ENCODE results near the gene NUMB. TPM values are rescaled to one million over a fixed set of nuclear protein-coding genes. Genes with fewer than 3 reads are reported as not detected.
"Not testable (repeated sequence)": the region's sequence is repeated elsewhere in the genome, so short reads cannot be mapped to it uniquely, and the experiment has no call there.

NUMB gene
- total RNA-seq, 2 experiments from 2014 or later, result 27.9 to 31.5 TPM

GRCh38 chr14:73386342-73386741 is 72.0 kb downstream of the NUMB start:
- POLR2A ChIA-PET, result no interaction called here
- Histone ChIP-seq H3K27ac (ENCODE audit: low read depth in 1 of 2, low read length in 2 of 2) (no peak overlapping the region), H3K36me3 (ENCODE audit: insufficient read depth, low read length) (no peaks in the 10 kb centered on the region), H3K9me3 (ENCODE audit: control insufficient read depth in 1 of 2, insufficient read depth in 1 of 2, low read length in 2 of 2) (peaks cover 11 to 16% of the 10 kb centered on the region in 2 experiments), H3K4me3 (ENCODE audit: low read length) (no peak overlapping the region), H3K4me1 (ENCODE audit: insufficient read depth, low read length) (no peaks in the 10 kb centered on the region), H3K27me3 (ENCODE audit: control insufficient read depth in 1 of 2, insufficient read depth in 2 of 2, low read length in 2 of 2) (no peaks in the 10 kb centered on the region)
- H3K9me3 Mint-ChIP-seq, result peaks cover 10% of the 10 kb centered on the region
- intact Hi-C loops (cut with DNase I, micrococcal nuclease), result no loop called here
- CTCF ChIA-PET, result no interaction called here
- H3K4me1 Mint-ChIP-seq (ENCODE audit: low read depth), result peaks cover 3% of the 10 kb centered on the region
- no peaks in the 10 kb centered on the region for H3K27me3 Mint-ChIP-seq
- no peak overlapping the region for H3K4me3 Mint-ChIP-seq
- DNase-seq, result no peak
- no peak for TF ChIP-seq CTCF (IDR thresholded peaks at IDR 0.05)
- peaks cover 39% of the 10 kb centered on the region for H3K36me3 Mint-ChIP-seq (ENCODE audit: low read depth)
- no peak for ATAC-seq (ENCODE audit: poor library complexity)
- no peak overlapping the region for H3K27ac Mint-ChIP-seq

- H3K4me1 Mint-ChIP-seq (ENCODE audit: low read depth); H3K4me3 ChIP-seq (ENCODE audit: low read length); DNase-seq; H3K27ac ChIP-seq (ENCODE audit: low read depth in 1 of 2, low read length in 2 of 2); H3K9me3 Mint-ChIP-seq; ATAC-seq (ENCODE audit: poor library complexity); H3K27me3 Mint-ChIP-seq; H3K27me3 ChIP-seq (ENCODE audit: control insufficient read depth in 1 of 2, insufficient read depth in 2 of 2, low read length in 2 of 2); intact Hi-C loops (cut with DNase I, micrococcal nuclease); H3K27ac Mint-ChIP-seq; H3K4me3 Mint-ChIP-seq; POLR2A ChIA-PET; H3K36me3 ChIP-seq (ENCODE audit: insufficient read depth, low read length); H3K4me1 ChIP-seq (ENCODE audit: insufficient read depth, low read length): not testable (repeated sequence)
- peaks cover 52% of the 10 kb centered on the region for H3K36me3 Mint-ChIP-seq (ENCODE audit: low read depth)
- CTCF ChIA-PET, result interaction anchor here (0.6 kb wide), 1 partner anchor 258 kb away, joined by 4 read pairs; no protein-coding TSS in a partner anchor
- H3K9me3 ChIP-seq (ENCODE audit: control insufficient read depth in 1 of 2, insufficient read depth in 1 of 2, low read length in 2 of 2), result peaks cover 11 to 16% of the 10 kb centered on the region in 2 experiments
Observed at GRCh38 chr14:73385021-73385420, 73.3 kb downstream of the NUMB start.

GRCh38 chr14:73383356-73383755 is 75.0 kb downstream of the NUMB start:
- Histone ChIP-seq H3K4me3 (ENCODE audit: low read length) (no peak overlapping the region), H3K27ac (ENCODE audit: low read depth in 1 of 2, low read length in 2 of 2) (no peak overlapping the region), H3K4me1 (ENCODE audit: insufficient read depth, low read length) (no peaks in the 10 kb centered on the region), H3K9me3 (ENCODE audit: control insufficient read depth in 1 of 2, insufficient read depth in 1 of 2, low read length in 2 of 2) (peaks cover 11 to 16% of the 10 kb centered on the region in 2 experiments), H3K27me3 (ENCODE audit: control insufficient read depth in 1 of 2, insufficient read depth in 2 of 2, low read length in 2 of 2) (no peaks in the 10 kb centered on the region), H3K36me3 (ENCODE audit: insufficient read depth, low read length) (no peaks in the 10 kb centered on the region)
- H3K27ac Mint-ChIP-seq, result no peak overlapping the region
- DNase-seq (no peak), ATAC-seq (ENCODE audit: poor library complexity) (no peak)
- no peaks in the 10 kb centered on the region for H3K27me3 Mint-ChIP-seq
- intact Hi-C loops (cut with DNase I, micrococcal nuclease), result no loop called here
- ChIA-PET CTCF (no interaction called here), POLR2A (no interaction called here)
- peaks cover 65% of the 10 kb centered on the region for H3K36me3 Mint-ChIP-seq (ENCODE audit: low read depth)
- peaks cover 10% of the 10 kb centered on the region for H3K9me3 Mint-ChIP-seq
- no peak overlapping the region for H3K4me3 Mint-ChIP-seq
- H3K4me1 Mint-ChIP-seq (ENCODE audit: low read depth), result peaks cover 14% of the 10 kb centered on the region
- no peak for TF ChIP-seq CTCF (IDR thresholded peaks at IDR 0.05)

- Mint-ChIP-seq H3K4me1 (ENCODE audit: low read depth) (peaks cover 15% of the 10 kb centered on the region), H3K27me3 (no peaks in the 10 kb centered on the region), H3K9me3 (peaks cover 10% of the 10 kb centered on the region), H3K27ac (no peak overlapping the region), H3K36me3 (ENCODE audit: low read depth) (peaks cover 56% of the 10 kb centered on the region), H3K4me3 (no peak overlapping the region)
- no peaks in the 10 kb centered on the region for H3K4me1 ChIP-seq (ENCODE audit: insufficient read depth, low read length)
- ATAC-seq (ENCODE audit: poor library complexity) (no peak), DNase-seq (no peak)
- intact Hi-C loops (cut with DNase I, micrococcal nuclease), result no loop called here
- POLR2A ChIA-PET, result no interaction called here
- H3K36me3 ChIP-seq (ENCODE audit: insufficient read depth, low read length), result no peaks in the 10 kb centered on the region
- no peak overlapping the region for H3K27ac ChIP-seq (ENCODE audit: low read depth in 1 of 2, low read length in 2 of 2)
- CTCF ChIA-PET, result interaction anchor here (0.5 kb wide), 1 partner anchor 30 kb away, joined by 3 read pairs; no protein-coding TSS in a partner anchor
- H3K27me3 ChIP-seq (ENCODE audit: control insufficient read depth in 1 of 2, insufficient read depth in 2 of 2, low read length in 2 of 2), result no peaks in the 10 kb centered on the region
- no peak overlapping the region for H3K4me3 ChIP-seq (ENCODE audit: low read length)
- no peak for TF ChIP-seq CTCF (IDR thresholded peaks at IDR 0.05)
- peaks cover 11 to 16% of the 10 kb centered on the region in 2 experiments for H3K9me3 ChIP-seq (ENCODE audit: control insufficient read depth in 1 of 2, insufficient read depth in 1 of 2, low read length in 2 of 2)
Observed at GRCh38 chr14:73381380-73382013, 76.8 kb downstream of the NUMB start.

Data from CD4-positive, alpha-beta T cell (primary cell).